ENCODE measurements around the gene SLC31A2.
"Not testable (repeated sequence)": the region's sequence is repeated elsewhere in the genome, so short reads cannot be mapped to it uniquely, and the experiment has no call there.

Gene SLC31A2

DNA sequence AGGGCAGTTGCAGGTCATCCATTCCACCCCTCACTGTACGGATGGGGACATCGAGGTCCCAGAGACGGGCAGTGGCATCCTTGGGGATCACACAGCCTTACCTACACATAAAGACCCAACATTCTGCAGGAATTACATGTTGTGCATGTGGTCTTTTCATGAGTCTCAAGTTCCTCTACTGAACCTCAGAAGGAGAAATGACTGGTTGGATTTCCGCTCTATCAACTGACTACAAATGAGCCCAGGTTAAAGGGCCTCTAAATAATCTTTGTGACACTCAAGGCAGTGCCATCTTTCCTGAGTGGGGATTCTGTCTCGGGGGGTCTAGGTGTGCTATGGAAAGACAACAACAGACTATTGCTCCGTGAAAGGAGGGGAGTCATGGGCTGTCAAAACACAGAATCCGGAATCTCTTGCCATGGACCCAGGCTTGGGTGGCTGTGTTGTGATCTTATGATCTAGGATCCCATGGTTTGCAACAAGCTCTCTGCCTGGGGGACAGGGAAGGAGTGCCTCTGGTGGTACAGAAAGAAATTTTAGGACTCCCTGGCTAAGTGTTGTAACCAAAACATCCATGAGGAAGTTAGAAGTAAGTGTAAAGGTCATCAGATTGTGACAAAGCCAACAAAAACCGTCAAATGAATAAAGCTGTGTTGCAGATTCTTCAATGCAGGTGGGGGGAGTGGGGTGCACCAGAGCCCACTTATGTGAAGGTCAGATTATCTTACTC is 1.9 kb upstream of the SLC31A2 start:
- in situ Hi-C loops (cut with MboI; ENCODE audit: low pct_unique_long_range_greater_than_20kb, low sequenced_read_pairs): no loop called here
- no peak for DNase-seq

DNA sequence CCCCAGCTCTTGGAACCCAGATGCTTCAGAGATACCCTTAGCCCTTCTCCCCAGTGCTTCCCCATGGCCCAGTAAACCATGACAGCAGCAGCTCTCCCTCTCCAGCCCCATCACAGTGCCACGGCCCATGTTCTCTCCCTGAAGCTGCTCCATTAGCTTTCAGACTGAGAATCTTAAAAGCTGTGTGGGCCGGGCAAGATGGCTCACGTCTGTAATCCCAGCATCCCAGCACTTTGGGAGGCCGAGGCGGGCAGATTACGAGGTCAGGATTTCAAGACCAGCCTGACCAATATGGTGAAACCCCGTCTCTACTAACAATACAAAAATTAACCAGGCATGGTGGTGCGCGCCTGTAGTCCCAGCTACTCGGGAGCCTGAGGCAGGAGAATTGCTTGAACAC is 1.2 kb upstream of the SLC31A2 start:
- in situ Hi-C loops (cut with MboI; ENCODE audit: low pct_unique_long_range_greater_than_20kb, low sequenced_read_pairs); DNase-seq: not testable (repeated sequence)

DNA sequence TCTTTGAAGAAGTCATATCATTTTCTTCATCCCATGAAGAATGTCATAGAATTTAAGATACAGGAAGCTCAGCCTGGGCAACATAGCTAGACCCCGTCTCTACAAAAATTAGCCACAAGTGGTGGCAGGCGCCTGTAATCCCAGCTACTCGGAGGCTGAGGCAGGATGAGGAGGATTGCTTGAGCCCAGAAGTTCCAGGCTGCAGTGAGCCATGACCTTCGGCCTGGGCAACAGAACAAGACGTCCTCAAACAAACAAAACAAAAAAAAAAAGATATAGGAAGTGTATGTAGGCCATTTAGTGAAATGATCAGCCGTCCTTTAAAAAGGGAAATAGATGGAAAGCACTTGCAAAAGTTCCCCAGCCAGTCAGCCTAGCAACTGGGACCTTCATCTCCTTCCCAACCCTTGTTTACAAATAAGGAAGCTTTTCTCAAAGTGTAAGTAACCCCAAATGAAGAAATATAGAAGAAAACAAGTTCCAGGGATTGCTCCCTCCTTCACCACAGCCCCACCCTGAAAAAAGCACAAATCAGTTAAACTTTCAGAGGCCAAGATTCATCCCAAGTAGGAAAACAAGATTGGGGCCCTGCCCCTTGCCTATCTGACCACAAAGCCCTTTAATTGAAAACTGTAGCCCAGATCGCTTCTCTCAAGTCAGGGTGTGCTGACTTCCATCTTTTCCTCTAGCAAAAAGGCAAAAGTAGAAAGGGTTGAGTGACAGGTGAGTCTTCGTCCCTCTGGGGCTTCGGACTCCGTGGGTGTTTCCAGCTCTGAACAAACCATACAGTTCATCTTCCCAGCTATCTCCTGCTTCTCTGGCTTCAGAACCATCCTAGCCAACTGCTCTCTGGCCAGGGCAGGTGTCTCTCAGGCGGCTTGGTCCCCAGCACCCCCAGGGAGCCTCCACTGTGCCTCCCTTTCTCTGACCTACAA is 1.2 kb downstream of the SLC31A2 start:
- in situ Hi-C loops (cut with MboI; ENCODE audit: low pct_unique_long_range_greater_than_20kb, low sequenced_read_pairs): no loop called here
- DNase-seq: peak; percentile 44

DNA sequence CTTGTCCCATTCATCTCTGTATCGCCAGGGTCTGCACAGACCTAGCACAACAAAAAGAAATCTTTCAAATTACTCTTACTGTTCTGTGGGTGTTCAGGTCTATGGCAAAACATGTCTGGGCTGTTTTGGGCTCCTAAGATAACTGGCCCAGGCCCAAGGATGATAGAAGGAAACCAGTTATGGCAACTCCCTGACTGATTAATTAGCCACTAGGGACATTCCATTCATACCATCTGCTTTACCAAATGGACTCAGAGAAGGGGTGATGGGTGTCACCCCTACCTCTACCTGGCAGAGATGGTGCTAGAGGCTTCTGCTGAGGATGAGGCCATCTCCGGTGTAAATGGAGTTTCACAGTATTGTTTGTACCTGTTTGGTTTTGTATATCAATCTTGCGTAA is 1.9 kb downstream of the SLC31A2 start:
- in situ Hi-C loops (cut with MboI; ENCODE audit: low pct_unique_long_range_greater_than_20kb, low sequenced_read_pairs): no loop called here
- DNase-seq: no peak

DNA sequence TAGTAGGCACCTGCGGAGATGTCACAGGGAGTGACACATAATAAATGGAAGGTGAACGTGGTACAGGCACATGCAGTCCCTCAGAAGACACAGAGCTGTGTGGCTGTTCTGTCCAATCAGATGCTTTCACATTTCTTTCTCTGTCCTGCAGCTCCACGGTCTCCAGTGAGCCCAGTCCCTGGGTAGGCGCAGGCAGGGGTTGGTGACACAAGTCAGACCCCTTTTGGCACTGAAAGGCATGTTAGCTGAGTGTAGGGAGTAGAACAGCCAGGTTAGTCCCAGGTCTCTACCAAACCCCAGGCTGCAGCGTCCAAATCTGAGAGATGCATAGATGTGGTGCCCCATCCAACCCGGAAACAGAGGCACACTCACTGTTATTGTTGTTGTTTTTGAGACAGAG is 2.8 kb downstream of the SLC31A2 start:
- in situ Hi-C loops (cut with MboI; ENCODE audit: low pct_unique_long_range_greater_than_20kb, low sequenced_read_pairs): no loop called here
- no peak for DNase-seq

DNA sequence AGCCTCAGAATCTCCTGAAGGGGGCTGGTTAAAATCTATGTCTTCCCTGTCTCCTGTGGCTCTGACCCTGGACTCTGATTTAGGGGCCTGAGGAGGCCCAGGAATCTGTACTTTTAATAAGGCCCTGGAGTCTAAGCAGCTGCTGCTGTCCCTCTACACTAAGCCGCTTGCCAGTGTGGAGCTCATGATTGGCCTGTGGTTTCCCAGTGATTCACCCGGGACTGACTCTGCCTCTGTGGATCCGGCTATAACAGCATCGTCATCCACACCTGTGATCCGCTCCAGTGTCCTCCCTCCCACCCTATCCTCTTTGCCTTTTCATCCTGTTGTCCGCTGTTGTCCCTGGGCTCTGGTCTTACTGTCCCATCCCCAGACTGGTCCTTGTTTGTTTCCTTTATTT is 3.7 kb downstream of the SLC31A2 start:
- in situ Hi-C loops (cut with MboI; ENCODE audit: low pct_unique_long_range_greater_than_20kb, low sequenced_read_pairs): no loop called here
- no peak for DNase-seq

DNA sequence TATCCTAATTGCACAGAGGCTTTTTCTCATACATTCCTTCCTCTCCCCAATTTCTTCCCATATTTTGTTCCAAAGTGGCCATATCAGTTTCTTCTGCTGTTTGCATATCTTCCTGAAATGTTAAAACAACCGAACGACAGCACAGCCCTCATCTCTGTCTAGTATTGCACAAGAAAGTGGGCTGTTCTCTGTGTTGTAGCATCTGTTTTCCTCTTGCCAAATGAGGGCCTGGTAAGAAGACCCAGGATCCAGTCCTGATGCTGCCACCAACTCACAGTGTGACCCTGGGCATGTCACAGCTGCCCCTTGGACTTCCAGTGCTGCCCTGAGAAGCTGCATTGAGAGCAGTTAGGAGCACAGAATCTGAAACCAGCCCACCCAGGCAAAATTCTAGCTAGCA is 4.1 kb downstream of the SLC31A2 start:
- peak; percentile 35 for DNase-seq
- in situ Hi-C loops (cut with MboI; ENCODE audit: low pct_unique_long_range_greater_than_20kb, low sequenced_read_pairs): no loop called here

- in situ Hi-C loops (cut with MboI; ENCODE audit: low pct_unique_long_range_greater_than_20kb, low sequenced_read_pairs): no loop called here
- DNase-seq: peak; percentile 93
Measured at GRCh38 chr9:113155911-113156588, 5.2 kb downstream of the SLC31A2 start.

GRCh38 chr9:113156880-113157279 is 6.1 kb downstream of the SLC31A2 start:
- no peak for DNase-seq
- in situ Hi-C loops (cut with MboI; ENCODE audit: low pct_unique_long_range_greater_than_20kb, low sequenced_read_pairs): no loop called here

DNA sequence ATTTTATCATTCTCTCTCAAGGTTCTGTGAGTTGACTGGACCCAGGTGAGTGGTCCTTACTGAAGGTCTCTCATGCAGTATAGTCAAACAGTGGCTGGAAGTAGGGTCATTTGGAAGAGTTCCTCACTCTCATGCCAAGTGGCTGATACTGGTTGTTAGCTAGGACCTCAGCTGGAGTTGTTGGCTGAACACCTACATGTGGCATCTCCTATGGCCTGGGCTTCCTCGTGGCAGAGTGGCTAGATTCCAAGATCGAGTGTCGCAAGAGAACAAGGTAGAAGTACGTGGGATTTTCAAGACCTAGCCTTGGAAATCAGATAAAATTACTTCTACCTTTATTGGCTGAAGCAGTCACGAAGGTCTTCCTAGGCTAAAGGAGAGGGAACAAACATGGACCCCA is 7.6 kb downstream of the SLC31A2 start:
- in situ Hi-C loops (cut with MboI; ENCODE audit: low pct_unique_long_range_greater_than_20kb, low sequenced_read_pairs): no loop called here
- no peak for DNase-seq

GRCh38 chr9:113160571-113160970 is 9.8 kb downstream of the SLC31A2 start:
- in situ Hi-C loops (cut with MboI; ENCODE audit: low pct_unique_long_range_greater_than_20kb, low sequenced_read_pairs): no loop called here

GRCh38 chr9:113163001-113163400 is 12.2 kb downstream of the SLC31A2 start:
- in situ Hi-C loops (cut with MboI; ENCODE audit: low pct_unique_long_range_greater_than_20kb, low sequenced_read_pairs): no loop called here
- DNase-seq: no peak

More at GRCh38 chr9:113160571-113160970, 9.8 kb downstream of the SLC31A2 start:
- no peak for DNase-seq

GRCh38 chr9:113164536-113165300 is 13.9 kb downstream of the SLC31A2 start:
- in situ Hi-C loops (cut with MboI; ENCODE audit: low pct_unique_long_range_greater_than_20kb, low sequenced_read_pairs): no loop called here
- DNase-seq: no peak

DNA sequence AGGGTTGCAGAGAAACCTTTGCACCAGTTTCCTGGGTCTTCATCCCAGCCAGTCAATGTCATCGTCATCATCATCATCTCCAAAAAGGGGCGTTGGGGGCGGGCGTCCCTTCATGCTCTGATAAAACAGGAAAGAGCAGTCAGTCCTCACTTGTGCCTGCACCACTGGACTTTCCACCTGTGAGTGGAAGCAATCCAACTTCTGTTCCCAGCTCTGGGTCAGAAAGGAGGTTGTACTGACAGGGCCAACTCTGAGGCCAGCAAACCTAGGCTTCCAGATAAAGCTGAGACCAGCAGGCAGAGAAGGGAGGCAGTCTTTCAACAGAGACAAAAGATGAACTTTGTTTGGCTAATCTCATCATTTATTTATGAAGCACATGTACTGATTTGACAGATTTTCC is 15.2 kb downstream of the SLC31A2 start:
- in situ Hi-C loops (cut with MboI; ENCODE audit: low pct_unique_long_range_greater_than_20kb, low sequenced_read_pairs): no loop called here
- DNase-seq: no peak

- in situ Hi-C loops (cut with MboI; ENCODE audit: low pct_unique_long_range_greater_than_20kb, low sequenced_read_pairs): no loop called here
- no peak for DNase-seq
Measured at GRCh38 chr9:113168809-113169208, 18.0 kb downstream of the SLC31A2 start.

GRCh38 chr9:113173341-113173740 is 22.5 kb downstream of the SLC31A2 start:
- in situ Hi-C loops (cut with MboI; ENCODE audit: low pct_unique_long_range_greater_than_20kb, low sequenced_read_pairs): no loop called here
- no peak for DNase-seq

DNA sequence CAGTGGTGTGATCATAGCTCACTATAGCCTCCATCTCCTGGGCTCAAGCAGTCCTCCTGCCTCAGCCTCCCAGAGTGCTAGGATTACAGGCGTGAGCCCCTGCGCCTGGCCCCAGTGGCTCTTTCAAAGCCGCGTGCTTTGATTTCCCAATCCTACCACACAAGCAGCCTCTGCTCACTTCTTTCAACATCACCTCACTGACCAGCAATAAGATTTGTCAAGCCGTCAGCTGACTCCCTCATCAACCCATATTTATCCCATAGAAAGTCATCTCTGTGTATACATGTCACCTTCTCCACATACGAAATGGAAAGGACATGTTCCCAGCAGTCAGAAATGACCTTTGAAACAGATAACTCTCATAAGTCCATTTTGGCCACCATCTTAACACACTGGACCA is 26.0 kb downstream of the SLC31A2 start:
- in situ Hi-C loops (cut with MboI; ENCODE audit: low pct_unique_long_range_greater_than_20kb, low sequenced_read_pairs): no loop called here
- DNase-seq: no peak

DNA sequence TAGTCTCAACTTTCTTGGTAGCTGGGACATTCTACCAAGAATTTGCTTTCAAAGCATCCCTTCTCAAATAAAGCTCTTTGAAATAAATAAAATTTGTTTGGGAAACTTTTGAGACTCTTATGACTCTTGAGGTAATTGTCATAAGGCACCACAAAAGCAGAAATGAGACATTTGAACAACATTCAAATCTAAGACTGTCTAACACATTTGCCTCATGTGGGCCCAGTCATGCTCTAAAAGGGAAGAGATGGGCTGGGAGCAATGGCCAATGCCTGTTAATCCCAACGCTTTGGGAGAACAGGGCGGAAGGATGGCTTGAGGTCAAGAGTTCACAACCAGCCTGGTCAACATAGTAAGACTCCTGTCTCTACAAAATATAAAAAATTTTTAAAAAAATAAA is 26.4 kb downstream of the SLC31A2 start:
- in situ Hi-C loops (cut with MboI; ENCODE audit: low pct_unique_long_range_greater_than_20kb, low sequenced_read_pairs): no loop called here

DNA sequence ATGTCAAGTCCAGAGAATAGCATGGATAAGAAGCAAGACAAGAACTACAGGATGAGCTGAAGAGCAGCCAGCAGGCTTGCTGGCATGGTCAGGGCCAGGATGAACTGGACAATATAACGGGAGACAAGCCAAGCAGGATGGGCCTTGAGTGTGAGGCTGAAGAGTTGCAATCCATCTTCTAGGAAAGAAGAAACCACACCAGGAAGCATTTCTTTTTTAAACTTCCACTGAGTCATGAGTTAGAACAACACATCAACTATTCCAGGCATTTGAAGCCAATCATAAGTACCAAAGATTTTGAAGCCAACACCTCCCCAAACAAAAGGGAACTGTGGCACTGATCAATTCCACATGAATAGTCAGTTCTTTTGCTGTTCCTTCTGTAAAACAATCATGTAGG is 27.3 kb downstream of the SLC31A2 start:
- in situ Hi-C loops (cut with MboI; ENCODE audit: low pct_unique_long_range_greater_than_20kb, low sequenced_read_pairs): no loop called here

More for the DNA sequence above, 26.4 kb downstream of the SLC31A2 start:
- DNase-seq: no peak

More for the DNA sequence above, 27.3 kb downstream of the SLC31A2 start:
- no peak for DNase-seq

All from KBM-7 (cell line).